K562 (cell line): ENCODE data around the gene THRSP. TPM values are rescaled to one million over a fixed set of nuclear protein-coding genes. Genes with fewer than 3 reads are reported as not detected.

Source experiments
- BHLHE40 ChIP-seq: IDR thresholded peaks from 2 replicates; pipeline ENCODE4 v1.6.1; 2011; ENCODE audit warnings: low read length, improper control_type of control experiment
- CBFA2T2 ChIP-seq: fragments of 450-650 bp; conservative IDR thresholded peaks from 2 replicates; pipeline ENCODE4 v1.6.1; 2017; ENCODE audit warnings: mild to moderate bottlenecking
- GTF2E2 ChIP-seq: fragments of 200-800 bp; sonication (Bioruptor generic); IDR thresholded peaks from 2 replicates; pipeline ENCODE4 v1.6.1; 2016; ENCODE audit warnings: missing genetic modification characterization, missing compliant biosample characterization
- JUNB ChIP-seq: fragments of 450-650 bp; formaldehyde crosslinking; conservative IDR thresholded peaks from 2 replicates; pipeline ENCODE4 v1.4.0; 2020; ENCODE audit warnings: mild to moderate bottlenecking
- L3MBTL2 ChIP-seq: fragments of 450-650 bp; IDR thresholded peaks from 2 replicates; pipeline ENCODE4 v1.6.1; 2016; ENCODE audit warnings: mild to moderate bottlenecking, moderate library complexity
- MGA ChIP-seq: fragments of 450-650 bp; IDR thresholded peaks from 2 replicates; pipeline ENCODE4 v1.6.1; 2016; ENCODE audit warnings: mild to moderate bottlenecking, moderate library complexity
- MYC ChIP-seq, 2 experiments: fragments of 250-450 bp in 1 of 2; sonication (Bioruptor Pico) in 1 of 2; IDR thresholded peaks; 2 replicates each; pipeline versions ENCODE4 v1.5.1 to v1.6.1; 2012 to 2021; ENCODE audit warnings: low read depth in 2 of 2, borderline replicate concordance in 1 of 2, improper control_type of control experiment in 1 of 2, low read length in 1 of 2, mild to moderate bottlenecking in 1 of 2, moderate library complexity in 1 of 2
- RHOXF2B ChIP-seq: fragments of 250-450 bp; sonication (Bioruptor Pico); conservative IDR thresholded peaks from 2 replicates; pipeline ENCODE4 v1.5.1; 2021
- SMAD4 ChIP-seq: fragments of 250-450 bp; sonication (Bioruptor Pico); conservative IDR thresholded peaks from 2 replicates; pipeline ENCODE4 v1.8.0; 2021; ENCODE audit warnings: inconsistent platforms, mild to moderate bottlenecking, moderate library complexity
- ZNF695 ChIP-seq: fragments of 450-650 bp; formaldehyde crosslinking; IDR thresholded peaks from 2 replicates; pipeline ENCODE4 v1.4.0; 2020; ENCODE audit warnings: mild to moderate bottlenecking, moderate library complexity
- polyA plus RNA-seq, 8 experiments: library from polyadenylated mRNA; depleted of rRNA in 4 of 8; stranded (reverse) in 5 of 8; unstranded in 3 of 8; fragments of >200 nt; fragmentation: Nextera tagmentation in 2 of 8; fragmentation: Illumina TruSeq in 1 of 8; extraction: Ambion mirVana in 2 of 8; extraction: Trizol in 1 of 8; gene quantifications; 2 replicates each; pipeline versions ENCODE4 v1.2.1 to v1.2.3, GENCODE V29; 2011 to 2014; ENCODE audit warnings: inconsistent platforms in 1 of 8, missing spikeins in 1 of 8
- total RNA-seq, 7 experiments: library from RNA; depleted of rRNA in 6 of 7; stranded (reverse); fragments of >200 nt in 6 of 7; fragmentation: Illumina TruSeq in 2 of 7; extraction: Trizol in 2 of 7; gene quantifications; 2 replicates each; pipeline versions ENCODE4 v1.2.1 to v1.2.3, GENCODE V29; 2011 to 2021; ENCODE audit warnings: low replicate concordance in 1 of 7
- TF ChIP-seq, protein P1 (sequence below), 2 experiments: fragments of 450-650 bp; IDR thresholded peaks; 2 replicates each; pipeline ENCODE4 v1.6.1; 2018; ENCODE audit warnings: mild to moderate bottlenecking in 2 of 2, low read depth in 1 of 2; ENCODE audit not compliant: partially characterized antibody in 2 of 2

The THRSP gene
- total and polyA plus RNA-seq, 9 of the 15 experiments (the other 6 are each of a cell fraction or from before 2014, with no cell fraction given), result 0.23 to 0.56 (median 0.31) TPM; not detected in 2

GRCh38 chr11:78056093-78056492 lies 7.6 kb upstream of the THRSP start (continued):
- TF ChIP-seq MGA (peak; percentile 70), MYC (IDR thresholded peaks at IDR 0.05; ENCODE audit: low read depth, low read length) (0 out of 2 replicates have a peak, but pooled peaks have one; percentile 34), MYC (CRISPR knock-in tag; IDR thresholded peaks at IDR 0.05; ENCODE audit: borderline replicate concordance, low read depth) (no peak), L3MBTL2 (peak; percentile 77), RHOXF2B (no peak), JUNB (CRISPR knock-in tag) (no peak), ZNF695 (no peak), CBFA2T2 (no peak), SMAD4 (CRISPR knock-in tag) (peak; percentile 32; the same call in 1 of the 2 replicates), GTF2E2 (tag) (no peak), BHLHE40 (0 out of 2 replicates have a peak, but pooled peaks have one; percentile 9)
- TF ChIP-seq, protein P1, sequence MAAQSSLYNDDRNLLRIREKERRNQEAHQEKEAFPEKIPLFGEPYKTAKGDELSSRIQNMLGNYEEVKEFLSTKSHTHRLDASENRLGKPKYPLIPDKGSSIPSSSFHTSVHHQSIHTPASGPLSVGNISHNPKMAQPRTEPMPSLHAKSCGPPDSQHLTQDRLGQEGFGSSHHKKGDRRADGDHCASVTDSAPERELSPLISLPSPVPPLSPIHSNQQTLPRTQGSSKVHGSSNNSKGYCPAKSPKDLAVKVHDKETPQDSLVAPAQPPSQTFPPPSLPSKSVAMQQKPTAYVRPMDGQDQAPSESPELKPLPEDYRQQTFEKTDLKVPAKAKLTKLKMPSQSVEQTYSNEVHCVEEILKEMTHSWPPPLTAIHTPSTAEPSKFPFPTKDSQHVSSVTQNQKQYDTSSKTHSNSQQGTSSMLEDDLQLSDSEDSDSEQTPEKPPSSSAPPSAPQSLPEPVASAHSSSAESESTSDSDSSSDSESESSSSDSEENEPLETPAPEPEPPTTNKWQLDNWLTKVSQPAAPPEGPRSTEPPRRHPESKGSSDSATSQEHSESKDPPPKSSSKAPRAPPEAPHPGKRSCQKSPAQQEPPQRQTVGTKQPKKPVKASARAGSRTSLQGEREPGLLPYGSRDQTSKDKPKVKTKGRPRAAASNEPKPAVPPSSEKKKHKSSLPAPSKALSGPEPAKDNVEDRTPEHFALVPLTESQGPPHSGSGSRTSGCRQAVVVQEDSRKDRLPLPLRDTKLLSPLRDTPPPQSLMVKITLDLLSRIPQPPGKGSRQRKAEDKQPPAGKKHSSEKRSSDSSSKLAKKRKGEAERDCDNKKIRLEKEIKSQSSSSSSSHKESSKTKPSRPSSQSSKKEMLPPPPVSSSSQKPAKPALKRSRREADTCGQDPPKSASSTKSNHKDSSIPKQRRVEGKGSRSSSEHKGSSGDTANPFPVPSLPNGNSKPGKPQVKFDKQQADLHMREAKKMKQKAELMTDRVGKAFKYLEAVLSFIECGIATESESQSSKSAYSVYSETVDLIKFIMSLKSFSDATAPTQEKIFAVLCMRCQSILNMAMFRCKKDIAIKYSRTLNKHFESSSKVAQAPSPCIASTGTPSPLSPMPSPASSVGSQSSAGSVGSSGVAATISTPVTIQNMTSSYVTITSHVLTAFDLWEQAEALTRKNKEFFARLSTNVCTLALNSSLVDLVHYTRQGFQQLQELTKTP (IDR thresholded peaks at IDR 0.05; ENCODE audit: low read depth in 1 of 2, partially characterized antibody in 2 of 2), result no peak
